Inflammatory macrophage (primary cell): Measurements from ENCODE around the gene EZH1.
"Not testable (repeated sequence)": the region's sequence is repeated elsewhere in the genome, so short reads cannot be mapped to it uniquely, and the experiment has no call there.

ENCODE experiments used
- DNase-seq, 2 donors: peaks; one replicate each; pipeline ENCODE4 v3.0.0-alpha.2; 2020 to 2022

The EZH1 gene

DNA sequence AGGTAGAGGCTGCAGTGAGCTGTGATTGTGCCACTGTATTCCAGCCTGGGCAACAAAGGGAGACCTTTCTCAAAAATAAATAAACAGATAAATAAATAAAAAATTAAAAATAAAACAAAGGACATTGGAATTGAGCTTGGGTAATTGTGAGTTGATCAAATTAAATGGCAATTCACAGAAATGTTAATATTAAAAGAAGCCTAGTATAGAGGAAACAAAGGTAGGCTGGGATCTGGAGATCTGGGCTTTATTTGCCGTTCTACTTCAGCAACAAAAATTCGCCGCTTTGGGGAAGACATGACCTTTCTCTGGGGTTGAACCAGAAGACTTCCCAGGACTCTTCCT lies 28.1 kb upstream of the EZH1 start:
- DNase-seq = no peak

- DNase-seq = not testable (repeated sequence)
These were observed 25.1 kb upstream of the EZH1 start for GRCh38 chr17:42769964-42770363.

- not testable (repeated sequence) for DNase-seq
These were observed 23.2 kb upstream of the EZH1 start for GRCh38 chr17:42768006-42768405.

- DNase-seq = no peak
These were observed 22.7 kb upstream of the EZH1 start for GRCh38 chr17:42767512-42767911.

- no peak for DNase-seq
These were observed 21.3 kb upstream of the EZH1 start for GRCh38 chr17:42766124-42766523.

GRCh38 chr17:42761638-42762037 lies 16.8 kb upstream of the EZH1 start:
- no peak for DNase-seq

- DNase-seq = peak in 1 of 2 donors; percentile 31
These were observed 16.1 kb upstream of the EZH1 start, which contains the start of gene RAMP2 for GRCh38 chr17:42760652-42761581. RAMP2 (plus strand) TSS chr17:42761227; CDS start chr17:42761262, 35 bp downstream.

GRCh38 chr17:42759982-42760651 lies 15.3 kb upstream of the EZH1 start:
- DNase-seq = peak; percentile 57 to 60

- DNase-seq = peak; percentile 29 to 36
These were observed 9.9 kb upstream of the EZH1 start for GRCh38 chr17:42754782-42755181.

- no peak for DNase-seq
These were observed 6.8 kb upstream of the EZH1 start for GRCh38 chr17:42751628-42752027.

DNA sequence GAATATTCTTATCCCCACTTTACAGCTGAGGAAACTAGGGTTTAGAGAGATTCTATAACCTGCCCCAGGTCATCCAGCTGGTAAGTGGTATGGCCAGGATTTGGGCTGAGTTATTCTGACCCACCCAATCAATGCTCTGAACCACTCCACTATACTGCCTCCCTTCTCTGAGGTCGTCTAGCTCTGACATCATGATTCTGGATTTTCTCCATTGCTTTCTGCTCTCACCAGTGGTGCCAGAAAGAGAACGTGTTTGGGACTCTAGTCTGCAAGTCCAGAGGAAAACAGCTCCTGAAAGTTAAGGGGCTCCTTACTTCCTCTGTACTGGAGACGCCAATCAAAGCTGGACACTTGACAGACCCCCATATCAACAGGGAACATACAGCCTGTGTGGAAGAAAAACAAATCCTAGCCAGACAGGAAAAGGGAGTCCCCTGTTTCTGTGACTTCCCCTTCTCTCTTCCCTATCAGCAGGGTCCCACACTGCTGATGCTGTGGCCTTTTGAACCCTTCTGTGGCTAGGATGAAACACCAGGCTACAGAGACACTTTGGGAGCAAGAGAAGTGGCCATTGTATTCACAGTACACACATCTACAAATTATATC lies 6.0 kb upstream of the EZH1 start:
- DNase-seq = peak; percentile 55 to 57

GRCh38 chr17:42748908-42749798 lies 4.3 kb upstream of the EZH1 start:
- DNase-seq = no peak

DNA sequence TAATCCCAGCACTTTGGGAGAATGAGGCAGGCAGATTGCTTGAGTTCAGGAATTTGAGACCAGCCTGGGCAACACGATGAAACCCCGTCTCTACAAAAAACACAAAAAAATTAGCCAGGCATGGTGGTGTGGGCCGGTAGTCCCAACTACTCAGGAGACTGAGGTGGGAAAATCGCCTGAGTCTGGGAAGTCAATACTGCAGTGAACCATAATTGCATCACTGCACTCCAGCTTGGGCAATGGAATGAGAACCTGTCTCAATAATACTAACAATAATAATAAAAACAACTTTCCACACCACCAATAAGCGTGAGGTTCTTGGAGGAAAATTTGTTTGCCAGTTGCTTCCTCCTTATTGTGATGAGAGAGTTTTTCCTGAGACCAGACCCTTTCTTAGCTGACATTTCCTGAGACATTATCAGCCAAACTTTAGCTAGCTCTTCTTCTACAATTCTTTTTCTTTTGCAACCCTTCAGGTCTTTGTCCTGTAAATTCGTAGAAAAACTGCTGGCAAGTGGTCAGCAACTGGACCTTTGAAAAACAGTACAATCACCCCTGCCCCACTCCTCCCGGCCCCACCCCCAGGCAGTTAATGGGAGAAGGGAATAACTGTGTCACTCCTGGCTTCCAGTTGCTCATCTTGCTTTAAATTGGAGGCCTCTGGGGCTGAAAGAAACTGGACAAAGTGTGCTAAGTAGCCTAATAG lies 3.5 kb upstream of the EZH1 start:
- no peak for DNase-seq

GRCh38 chr17:42744283-42744805 lies 496 bp downstream of the EZH1 start:
- DNase-seq = peak; percentile 38 to 46

GRCh38 chr17:42743595-42744282 lies 1.1 kb downstream of the EZH1 start:
- DNase-seq = no peak

GRCh38 chr17:42742916-42743315 lies 1.9 kb downstream of the EZH1 start:
- not testable (repeated sequence) for DNase-seq

GRCh38 chr17:42740699-42741098 lies 4.1 kb downstream of the EZH1 start:
- DNase-seq = no peak

DNA sequence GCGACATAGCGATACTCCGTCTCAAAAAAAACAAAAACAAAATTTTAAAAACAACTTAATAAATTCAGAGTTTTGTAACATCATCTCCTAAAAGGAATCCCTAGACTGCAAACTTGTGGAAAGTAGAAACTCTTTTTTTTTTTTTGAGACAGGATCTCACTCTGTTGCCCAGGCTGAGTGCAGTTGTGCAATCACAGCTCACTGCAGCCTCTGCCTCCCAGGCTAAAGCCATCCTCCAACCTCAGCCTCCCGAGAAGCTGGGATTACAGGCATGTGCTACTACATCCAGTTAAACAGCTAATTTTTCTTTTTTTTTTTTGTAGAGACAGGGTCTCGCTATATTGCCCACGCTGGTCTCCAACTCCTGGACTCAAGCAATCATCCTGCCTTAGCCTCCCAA lies 19.7 kb downstream of the EZH1 start:
- DNase-seq = no peak

GRCh38 chr17:42723636-42724035 lies 21.2 kb downstream of the EZH1 start:
- no peak for DNase-seq

DNA sequence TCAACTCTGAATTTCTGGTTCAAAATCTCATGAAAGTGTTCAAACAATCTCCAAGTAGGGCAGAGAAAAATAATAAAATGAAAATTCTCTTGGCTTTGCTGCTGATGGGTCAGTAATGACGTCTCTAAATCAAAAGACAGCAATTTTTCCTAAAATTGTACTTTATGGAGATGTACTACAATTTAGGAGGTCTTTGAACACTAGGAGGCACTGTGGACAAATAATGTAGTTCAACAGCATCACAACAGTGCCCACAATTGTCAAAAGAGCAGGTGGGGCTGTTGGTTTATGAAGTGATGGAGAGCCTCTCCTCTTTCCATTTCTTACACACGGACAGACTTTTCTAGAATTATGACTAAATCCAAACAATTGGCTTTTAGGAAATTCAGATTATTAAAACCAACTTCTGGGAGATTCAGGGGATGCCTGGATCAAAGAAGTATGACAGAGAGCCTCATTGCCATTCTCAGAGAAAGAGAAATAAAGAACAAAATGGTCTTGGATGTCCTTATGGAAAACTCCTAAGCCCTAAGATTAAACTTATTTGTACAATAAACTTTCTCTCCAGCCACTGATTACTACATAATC lies 23.8 kb downstream of the EZH1 start:
- peak; percentile 63 to 69 for DNase-seq
